A673 (cell line): ENCODE data around the gene CACYBP. TPM values are rescaled to one million over a fixed set of nuclear protein-coding genes. Genes with fewer than 3 reads are reported as not detected.

Source experiments
- BruUV-seq: library from RNA; stranded (reverse); fragments of 400-500 nt; replicated peaks from 2 replicates; lab custom pipeline; 2021; lab: Mats Ljungman, UMichigan
- CTCF ChIA-PET: fragments of 300-600 bp; sonication (Branson Sonifier 250); formaldehyde crosslinking; loops from one replicate; lab custom pipeline; 2022; ENCODE audit warnings: antibody characterized with exemption; lab: Charles Lee
- POLR2A ChIA-PET: fragments of 300-600 bp; sonication (Branson Sonifier 250); formaldehyde crosslinking; loops from one replicate; lab custom pipeline; 2022; ENCODE audit warnings: antibody characterized with exemption; ENCODE audit not compliant: low non-redundant PET; lab: Charles Lee
- DNase-seq: peaks from one replicate; pipeline ENCODE4 v3.0.0-alpha.2; 2015; ENCODE audit warnings: low spot score
- H3K27ac ChIP-seq: fragments of 200-600 bp; sonication (generic); 2 replicates; pipeline ENCODE4 v1.5.1; 2016; ENCODE audit warnings: mixed run types, low read depth, mild to moderate bottlenecking, mixed read lengths, antibody characterized with exemption, low read length; ENCODE audit not compliant: poor library complexity, severe bottlenecking
- H3K27me3 ChIP-seq: fragments of 200-600 bp; sonication (generic); replicated peaks from 2 replicates; pipeline ENCODE4 v1.6.1; 2017; ENCODE audit warnings: mixed run types, low read depth, mild to moderate bottlenecking, mixed read lengths, antibody characterized with exemption, low read length; ENCODE audit not compliant: insufficient read depth, poor library complexity
- H3K36me3 ChIP-seq: fragments of 200-600 bp; sonication (generic); 2 replicates; pipeline ENCODE4 v1.6.1; 2016; ENCODE audit warnings: mixed run types, mild to moderate bottlenecking, mixed read lengths, antibody characterized with exemption, low read length; ENCODE audit not compliant: insufficient read depth, poor library complexity, severe bottlenecking
- H3K4me1 ChIP-seq: fragments of 200-600 bp; sonication (generic); 2 replicates; pipeline ENCODE4 v1.6.1; 2017; ENCODE audit warnings: mixed run types, mild to moderate bottlenecking, mixed read lengths, antibody characterized with exemption, low read length; ENCODE audit not compliant: insufficient read depth, poor library complexity, severe bottlenecking
- H3K4me3 ChIP-seq: fragments of 200-600 bp; sonication (generic); 2 replicates; pipeline ENCODE4 v1.5.1; 2016; ENCODE audit warnings: low read depth, mixed run types, mild to moderate bottlenecking, mixed read lengths, low read length; ENCODE audit not compliant: poor library complexity, severe bottlenecking
- H3K9me3 ChIP-seq: fragments of 200-600 bp; sonication (generic); 2 replicates; pipeline ENCODE4 v1.6.1; 2016; ENCODE audit warnings: mixed run types, low read depth, mild to moderate bottlenecking, mixed read lengths, antibody characterized with exemption, low read length; ENCODE audit not compliant: poor library complexity, severe bottlenecking
- EZH2 ChIP-seq: fragments of 200-600 bp; sonication (generic); IDR thresholded peaks from 2 replicates; pipeline ENCODE4 v1.6.1; 2017; ENCODE audit warnings: borderline replicate concordance, low read depth, mild to moderate bottlenecking, mixed read lengths, antibody characterized with exemption, low read length; ENCODE audit not compliant: poor library complexity, severe bottlenecking
- intact Hi-C: fragments of 100-400 bp; cut with micrococcal nuclease; formaldehyde crosslinking; loops from one replicate; pipeline ENCODE4 v1.10.0; 2022; ENCODE audit not compliant: unreplicated experiment
- total RNA-seq: library from RNA; stranded (reverse); gene quantifications from 2 replicates; pipeline ENCODE4 v1.2.3, GENCODE V29; 2021
- TF ChIP-seq, protein P1 (sequence below): fragments of 300-800, 200-600 bp; sonication (generic); conservative IDR thresholded peaks from 2 replicates; pipeline ENCODE4 v1.5.1; 2017; ENCODE audit warnings: low read depth, mild to moderate bottlenecking, antibody characterized with exemption, low read length, moderate library complexity, mixed read lengths

The CACYBP gene
- total RNA-seq, 1 experiment from 2014 or later, result 307 TPM

DNA sequence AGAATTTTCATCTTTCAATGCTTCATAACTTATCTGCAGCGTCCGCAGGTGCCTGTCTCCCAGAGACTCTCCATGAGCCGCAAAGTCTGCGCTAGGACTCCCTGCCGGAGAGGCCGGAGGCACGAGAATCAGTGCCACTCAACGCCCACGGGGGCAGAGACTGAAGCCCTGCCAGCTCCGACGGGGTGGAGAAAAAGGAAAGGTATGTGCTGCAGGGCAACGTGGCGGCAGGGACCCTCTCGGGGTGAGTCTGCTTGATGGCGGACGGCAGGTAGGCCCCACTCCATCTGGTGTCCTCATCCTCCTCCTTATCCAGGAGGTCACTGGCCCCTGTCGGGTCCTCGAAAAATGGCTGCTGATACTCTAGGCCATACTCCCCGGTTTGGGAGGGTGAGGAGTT, 45.4 kb downstream of the CACYBP start:
- POLR2A ChIA-PET, result no interaction called here
- no peaks in the 10 kb centered on the region for H3K9me3 ChIP-seq
- CTCF ChIA-PET, result no interaction called here
- TF ChIP-seq EZH2, result no peak
- TF ChIP-seq, protein P1, sequence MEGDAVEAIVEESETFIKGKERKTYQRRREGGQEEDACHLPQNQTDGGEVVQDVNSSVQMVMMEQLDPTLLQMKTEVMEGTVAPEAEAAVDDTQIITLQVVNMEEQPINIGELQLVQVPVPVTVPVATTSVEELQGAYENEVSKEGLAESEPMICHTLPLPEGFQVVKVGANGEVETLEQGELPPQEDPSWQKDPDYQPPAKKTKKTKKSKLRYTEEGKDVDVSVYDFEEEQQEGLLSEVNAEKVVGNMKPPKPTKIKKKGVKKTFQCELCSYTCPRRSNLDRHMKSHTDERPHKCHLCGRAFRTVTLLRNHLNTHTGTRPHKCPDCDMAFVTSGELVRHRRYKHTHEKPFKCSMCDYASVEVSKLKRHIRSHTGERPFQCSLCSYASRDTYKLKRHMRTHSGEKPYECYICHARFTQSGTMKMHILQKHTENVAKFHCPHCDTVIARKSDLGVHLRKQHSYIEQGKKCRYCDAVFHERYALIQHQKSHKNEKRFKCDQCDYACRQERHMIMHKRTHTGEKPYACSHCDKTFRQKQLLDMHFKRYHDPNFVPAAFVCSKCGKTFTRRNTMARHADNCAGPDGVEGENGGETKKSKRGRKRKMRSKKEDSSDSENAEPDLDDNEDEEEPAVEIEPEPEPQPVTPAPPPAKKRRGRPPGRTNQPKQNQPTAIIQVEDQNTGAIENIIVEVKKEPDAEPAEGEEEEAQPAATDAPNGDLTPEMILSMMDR, result no peak
- peaks cover 12% of the 10 kb centered on the region for H3K27me3 ChIP-seq
- no peak for DNase-seq
- H3K4me1 ChIP-seq, result no peaks in the 10 kb centered on the region
- no peak overlapping the region for H3K4me3 ChIP-seq
- H3K27ac ChIP-seq, result no peak overlapping the region
- no TSS peak for BruUV-seq
- no peaks in the 10 kb centered on the region for H3K36me3 ChIP-seq
- intact Hi-C loops, result no loop called here

DNA sequence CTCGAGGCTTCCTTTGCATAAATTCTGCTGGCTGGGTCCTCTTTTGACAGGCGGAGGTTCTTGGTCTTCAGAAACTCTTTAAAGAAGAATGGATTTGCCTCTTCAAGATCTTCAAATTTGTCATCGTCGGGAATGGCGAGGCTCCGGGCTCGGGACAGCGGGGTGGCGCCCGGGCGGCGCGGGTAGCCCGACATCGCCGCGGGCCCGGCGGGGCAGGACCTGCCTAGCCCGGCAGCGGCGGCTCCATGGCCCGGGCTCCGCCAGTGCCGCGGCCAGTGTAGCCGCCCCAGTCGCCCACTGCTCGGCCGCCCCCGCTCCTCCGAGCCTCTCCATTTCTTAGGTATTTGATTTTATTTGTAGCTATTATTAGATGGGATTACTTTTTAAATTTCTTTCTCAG, 45.8 kb downstream of the CACYBP start:
- Histone ChIP-seq H3K4me3 (no peak overlapping the region), H3K36me3 (no peaks in the 10 kb centered on the region), H3K4me1 (no peaks in the 10 kb centered on the region), H3K27me3 (peaks cover 12% of the 10 kb centered on the region), H3K27ac (no peak overlapping the region), H3K9me3 (no peaks in the 10 kb centered on the region)
- intact Hi-C loops, result no loop called here
- no peak for TF ChIP-seq EZH2
- TF ChIP-seq, protein P1, result no peak
- CTCF ChIA-PET, result no interaction called here
- POLR2A ChIA-PET, result no interaction called here
- no TSS peak for BruUV-seq
- DNase-seq, result no peak

- Histone ChIP-seq H3K27me3 (peaks cover 12% of the 10 kb centered on the region), H3K4me3 (no peak overlapping the region), H3K36me3 (no peaks in the 10 kb centered on the region), H3K9me3 (no peaks in the 10 kb centered on the region), H3K4me1 (no peaks in the 10 kb centered on the region), H3K27ac (no peak overlapping the region)
- TF ChIP-seq, protein P1, result no peak
- TF ChIP-seq EZH2, result no peak
- intact Hi-C loops, result no loop called here
- no TSS peak for BruUV-seq
- DNase-seq, result no peak
- POLR2A ChIA-PET, result no interaction called here
- CTCF ChIA-PET, result interaction anchor here (0.6 kb wide), 1 partner anchor 693 kb away, joined by 5 read pairs; the partner anchor contains the start of gene TNR
Measured at GRCh38 chr1:175050992-175051391, 51.2 kb downstream of the CACYBP start.
